Measurements from ENCODE around the gene BCL11A. TPM values are rescaled to one million over a fixed set of nuclear protein-coding genes. Genes with fewer than 3 reads are reported as not detected.

Gene BCL11A
- total and polyA plus RNA-seq, 2 experiments from 2014 or later: 57.5 to 77.6 TPM

DNA sequence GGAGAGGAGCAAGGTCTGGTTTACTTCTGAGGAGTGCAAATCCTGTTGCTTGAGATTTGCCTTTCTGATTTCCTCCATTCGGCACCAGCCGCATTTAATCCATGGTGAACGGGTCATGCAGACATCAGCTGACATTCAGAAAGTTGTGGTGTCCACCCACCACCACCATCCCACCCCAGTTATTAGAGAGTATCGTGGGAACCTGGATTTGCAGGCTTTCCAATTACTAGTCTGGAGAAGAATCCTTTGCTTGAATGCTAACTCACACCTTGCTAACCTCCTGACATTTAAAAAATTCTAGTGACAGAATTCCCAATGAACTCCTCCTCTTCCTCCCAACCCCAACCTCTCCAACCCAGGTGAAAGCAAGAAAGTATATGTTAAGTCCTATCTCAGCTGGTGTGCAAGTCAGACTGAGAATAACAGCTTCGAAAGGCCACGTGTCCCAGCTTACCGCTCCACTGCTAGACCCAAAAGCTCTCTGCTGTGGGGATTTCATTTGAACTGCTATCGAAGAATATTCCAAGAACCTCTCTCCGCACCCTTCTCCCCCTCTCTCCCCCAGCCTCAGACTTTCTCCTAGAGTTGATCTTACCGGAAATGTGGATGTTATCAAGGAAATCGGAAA is 17.7 kb downstream of the BCL11A start:
- peaks cover 5% of the 10 kb centered on the region for H3K27me3 Mint-ChIP-seq (ENCODE audit: insufficient read depth, low read depth, poor library complexity)
- H3K4me3 ChIP-seq: no peak overlapping the region; the same call in 1 of the 2 replicates
- H3K36me3 Mint-ChIP-seq (ENCODE audit: low read depth): peaks cover 12% of the 10 kb centered on the region; the same call in 2 of the 3 replicates

More for the DNA sequence above, 17.7 kb downstream of the BCL11A start:
- peaks cover 92% of the 10 kb centered on the region for H3K4me1 Mint-ChIP-seq
- Histone ChIP-seq H2AFZ (no peak overlapping the region), H3K4me1 (ENCODE audit: insufficient read depth) (peaks cover 96% of the 10 kb centered on the region), H3F3A (replicated peaks; ENCODE audit: low read depth) (no peaks in the 10 kb centered on the region; the same call in 1 of the 2 replicates), H4K20me1 (replicated peaks; ENCODE audit: insufficient read depth) (peaks cover 55% of the 10 kb centered on the region; the same call in 1 of the 2 replicates), H3K36me3 (ENCODE audit: insufficient read depth) (no peaks in the 10 kb centered on the region), H3K27me3 (ENCODE audit: insufficient read depth) (no peaks in the 10 kb centered on the region), H3K9me2 (ENCODE audit: insufficient read depth) (no peaks in the 10 kb centered on the region), H3K79me2 (replicated peaks; ENCODE audit: insufficient read depth) (peaks cover 100% of the 10 kb centered on the region), H3K4me2 (peak overlapping the region; percentile 44), H3K27ac (ENCODE audit: low read depth) (peak overlapping the region; percentile 56; the same call in 1 of the 2 replicates)
- DNase-seq (ENCODE audit: low spot score) (no peak), ATAC-seq (no peak)
- no peaks in the 10 kb centered on the region for H3K9me3 Mint-ChIP-seq
- TF ChIP-seq EZH2phosphoT487 (IDR thresholded peaks at IDR 0.05; ENCODE audit: unreplicated experiment) (no peak), ZNF331 (CRISPR knock-in tag; IDR thresholded peaks at IDR 0.05; ENCODE audit: low read depth) (no peak), JUNB (IDR thresholded peaks at IDR 0.05; ENCODE audit: unreplicated experiment) (no peak), CREB1 (CRISPR knock-in tag; IDR thresholded peaks at IDR 0.05; ENCODE audit: low read depth) (no peak), EZH2 (IDR thresholded peaks at IDR 0.05; ENCODE audit: low read depth, unreplicated experiment) (no peak), NANOG (IDR thresholded peaks at IDR 0.05; ENCODE audit: borderline replicate concordance) (no peak), ZNF114 (CRISPR knock-in tag; IDR thresholded peaks at IDR 0.05) (no peak), STAT1 (IDR thresholded peaks at IDR 0.05; ENCODE audit: unreplicated experiment) (no peak), POLR2AphosphoS5 (IDR thresholded peaks at IDR 0.05; ENCODE audit: low read depth) (no peak)
- TF ChIP-seq, protein P1, sequence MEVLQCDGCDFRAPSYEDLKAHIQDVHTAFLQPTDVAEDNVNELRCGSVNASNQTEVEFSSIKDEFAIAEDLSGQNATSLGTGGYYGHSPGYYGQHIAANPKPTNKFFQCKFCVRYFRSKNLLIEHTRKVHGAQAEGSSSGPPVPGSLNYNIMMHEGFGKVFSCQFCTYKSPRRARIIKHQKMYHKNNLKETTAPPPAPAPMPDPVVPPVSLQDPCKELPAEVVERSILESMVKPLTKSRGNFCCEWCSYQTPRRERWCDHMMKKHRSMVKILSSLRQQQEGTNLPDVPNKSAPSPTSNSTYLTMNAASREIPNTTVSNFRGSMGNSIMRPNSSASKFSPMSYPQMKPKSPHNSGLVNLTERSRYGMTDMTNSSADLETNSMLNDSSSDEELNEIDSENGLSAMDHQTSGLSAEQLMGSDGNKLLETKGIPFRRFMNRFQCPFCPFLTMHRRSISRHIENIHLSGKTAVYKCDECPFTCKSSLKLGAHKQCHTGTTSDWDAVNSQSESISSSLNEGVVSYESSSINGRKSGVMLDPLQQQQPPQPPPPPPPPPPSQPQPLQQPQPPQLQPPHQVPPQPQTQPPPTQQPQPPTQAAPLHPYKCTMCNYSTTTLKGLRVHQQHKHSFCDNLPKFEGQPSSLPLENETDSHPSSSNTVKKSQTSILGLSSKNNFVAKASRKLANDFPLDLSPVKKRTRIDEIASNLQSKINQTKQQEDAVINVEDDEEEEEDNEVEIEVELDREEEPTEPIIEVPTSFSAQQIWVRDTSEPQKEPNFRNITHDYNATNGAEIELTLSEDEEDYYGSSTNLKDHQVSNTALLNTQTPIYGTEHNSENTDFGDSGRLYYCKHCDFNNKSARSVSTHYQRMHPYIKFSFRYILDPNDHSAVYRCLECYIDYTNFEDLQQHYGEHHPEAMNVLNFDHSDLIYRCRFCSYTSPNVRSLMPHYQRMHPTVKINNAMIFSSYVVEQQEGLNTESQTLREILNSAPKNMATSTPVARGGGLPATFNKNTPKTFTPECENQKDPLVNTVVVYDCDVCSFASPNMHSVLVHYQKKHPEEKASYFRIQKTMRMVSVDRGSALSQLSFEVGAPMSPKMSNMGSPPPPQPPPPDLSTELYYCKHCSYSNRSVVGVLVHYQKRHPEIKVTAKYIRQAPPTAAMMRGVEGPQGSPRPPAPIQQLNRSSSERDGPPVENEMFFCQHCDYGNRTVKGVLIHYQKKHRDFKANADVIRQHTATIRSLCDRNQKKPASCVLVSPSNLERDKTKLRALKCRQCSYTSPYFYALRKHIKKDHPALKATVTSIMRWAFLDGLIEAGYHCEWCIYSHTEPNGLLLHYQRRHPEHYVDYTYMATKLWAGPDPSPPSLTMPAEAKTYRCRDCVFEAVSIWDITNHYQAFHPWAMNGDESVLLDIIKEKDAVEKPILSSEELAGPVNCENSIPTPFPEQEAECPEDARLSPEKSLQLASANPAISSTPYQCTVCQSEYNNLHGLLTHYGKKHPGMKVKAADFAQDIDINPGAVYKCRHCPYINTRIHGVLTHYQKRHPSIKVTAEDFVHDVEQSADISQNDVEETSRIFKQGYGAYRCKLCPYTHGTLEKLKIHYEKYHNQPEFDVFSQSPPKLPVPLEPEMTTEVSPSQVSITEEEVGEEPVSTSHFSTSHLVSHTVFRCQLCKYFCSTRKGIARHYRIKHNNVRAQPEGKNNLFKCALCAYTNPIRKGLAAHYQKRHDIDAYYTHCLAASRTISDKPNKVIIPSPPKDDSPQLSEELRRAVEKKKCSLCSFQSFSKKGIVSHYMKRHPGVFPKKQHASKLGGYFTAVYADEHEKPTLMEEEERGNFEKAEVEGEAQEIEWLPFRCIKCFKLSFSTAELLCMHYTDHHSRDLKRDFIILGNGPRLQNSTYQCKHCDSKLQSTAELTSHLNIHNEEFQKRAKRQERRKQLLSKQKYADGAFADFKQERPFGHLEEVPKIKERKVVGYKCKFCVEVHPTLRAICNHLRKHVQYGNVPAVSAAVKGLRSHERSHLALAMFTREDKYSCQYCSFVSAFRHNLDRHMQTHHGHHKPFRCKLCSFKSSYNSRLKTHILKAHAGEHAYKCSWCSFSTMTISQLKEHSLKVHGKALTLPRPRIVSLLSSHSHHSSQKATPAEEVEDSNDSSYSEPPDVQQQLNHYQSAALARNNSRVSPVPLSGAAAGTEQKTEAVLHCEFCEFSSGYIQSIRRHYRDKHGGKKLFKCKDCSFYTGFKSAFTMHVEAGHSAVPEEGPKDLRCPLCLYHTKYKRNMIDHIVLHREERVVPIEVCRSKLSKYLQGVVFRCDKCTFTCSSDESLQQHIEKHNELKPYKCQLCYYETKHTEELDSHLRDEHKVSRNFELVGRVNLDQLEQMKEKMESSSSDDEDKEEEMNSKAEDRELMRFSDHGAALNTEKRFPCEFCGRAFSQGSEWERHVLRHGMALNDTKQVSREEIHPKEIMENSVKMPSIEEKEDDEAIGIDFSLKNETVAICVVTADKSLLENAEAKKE (CRISPR knock-in tag; IDR thresholded peaks at IDR 0.05): no peak
- TF ChIP-seq, protein P2, sequence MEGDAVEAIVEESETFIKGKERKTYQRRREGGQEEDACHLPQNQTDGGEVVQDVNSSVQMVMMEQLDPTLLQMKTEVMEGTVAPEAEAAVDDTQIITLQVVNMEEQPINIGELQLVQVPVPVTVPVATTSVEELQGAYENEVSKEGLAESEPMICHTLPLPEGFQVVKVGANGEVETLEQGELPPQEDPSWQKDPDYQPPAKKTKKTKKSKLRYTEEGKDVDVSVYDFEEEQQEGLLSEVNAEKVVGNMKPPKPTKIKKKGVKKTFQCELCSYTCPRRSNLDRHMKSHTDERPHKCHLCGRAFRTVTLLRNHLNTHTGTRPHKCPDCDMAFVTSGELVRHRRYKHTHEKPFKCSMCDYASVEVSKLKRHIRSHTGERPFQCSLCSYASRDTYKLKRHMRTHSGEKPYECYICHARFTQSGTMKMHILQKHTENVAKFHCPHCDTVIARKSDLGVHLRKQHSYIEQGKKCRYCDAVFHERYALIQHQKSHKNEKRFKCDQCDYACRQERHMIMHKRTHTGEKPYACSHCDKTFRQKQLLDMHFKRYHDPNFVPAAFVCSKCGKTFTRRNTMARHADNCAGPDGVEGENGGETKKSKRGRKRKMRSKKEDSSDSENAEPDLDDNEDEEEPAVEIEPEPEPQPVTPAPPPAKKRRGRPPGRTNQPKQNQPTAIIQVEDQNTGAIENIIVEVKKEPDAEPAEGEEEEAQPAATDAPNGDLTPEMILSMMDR (conservative IDR thresholded peaks at IDR 0.05; ENCODE audit: low read depth in 2 of 2): no peak
- TF ChIP-seq, protein P3, sequence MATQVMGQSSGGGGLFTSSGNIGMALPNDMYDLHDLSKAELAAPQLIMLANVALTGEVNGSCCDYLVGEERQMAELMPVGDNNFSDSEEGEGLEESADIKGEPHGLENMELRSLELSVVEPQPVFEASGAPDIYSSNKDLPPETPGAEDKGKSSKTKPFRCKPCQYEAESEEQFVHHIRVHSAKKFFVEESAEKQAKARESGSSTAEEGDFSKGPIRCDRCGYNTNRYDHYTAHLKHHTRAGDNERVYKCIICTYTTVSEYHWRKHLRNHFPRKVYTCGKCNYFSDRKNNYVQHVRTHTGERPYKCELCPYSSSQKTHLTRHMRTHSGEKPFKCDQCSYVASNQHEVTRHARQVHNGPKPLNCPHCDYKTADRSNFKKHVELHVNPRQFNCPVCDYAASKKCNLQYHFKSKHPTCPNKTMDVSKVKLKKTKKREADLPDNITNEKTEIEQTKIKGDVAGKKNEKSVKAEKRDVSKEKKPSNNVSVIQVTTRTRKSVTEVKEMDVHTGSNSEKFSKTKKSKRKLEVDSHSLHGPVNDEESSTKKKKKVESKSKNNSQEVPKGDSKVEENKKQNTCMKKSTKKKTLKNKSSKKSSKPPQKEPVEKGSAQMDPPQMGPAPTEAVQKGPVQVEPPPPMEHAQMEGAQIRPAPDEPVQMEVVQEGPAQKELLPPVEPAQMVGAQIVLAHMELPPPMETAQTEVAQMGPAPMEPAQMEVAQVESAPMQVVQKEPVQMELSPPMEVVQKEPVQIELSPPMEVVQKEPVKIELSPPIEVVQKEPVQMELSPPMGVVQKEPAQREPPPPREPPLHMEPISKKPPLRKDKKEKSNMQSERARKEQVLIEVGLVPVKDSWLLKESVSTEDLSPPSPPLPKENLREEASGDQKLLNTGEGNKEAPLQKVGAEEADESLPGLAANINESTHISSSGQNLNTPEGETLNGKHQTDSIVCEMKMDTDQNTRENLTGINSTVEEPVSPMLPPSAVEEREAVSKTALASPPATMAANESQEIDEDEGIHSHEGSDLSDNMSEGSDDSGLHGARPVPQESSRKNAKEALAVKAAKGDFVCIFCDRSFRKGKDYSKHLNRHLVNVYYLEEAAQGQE (IDR thresholded peaks at IDR 0.05; ENCODE audit: unreplicated experiment): no peak
- TF ChIP-seq, protein P4, sequence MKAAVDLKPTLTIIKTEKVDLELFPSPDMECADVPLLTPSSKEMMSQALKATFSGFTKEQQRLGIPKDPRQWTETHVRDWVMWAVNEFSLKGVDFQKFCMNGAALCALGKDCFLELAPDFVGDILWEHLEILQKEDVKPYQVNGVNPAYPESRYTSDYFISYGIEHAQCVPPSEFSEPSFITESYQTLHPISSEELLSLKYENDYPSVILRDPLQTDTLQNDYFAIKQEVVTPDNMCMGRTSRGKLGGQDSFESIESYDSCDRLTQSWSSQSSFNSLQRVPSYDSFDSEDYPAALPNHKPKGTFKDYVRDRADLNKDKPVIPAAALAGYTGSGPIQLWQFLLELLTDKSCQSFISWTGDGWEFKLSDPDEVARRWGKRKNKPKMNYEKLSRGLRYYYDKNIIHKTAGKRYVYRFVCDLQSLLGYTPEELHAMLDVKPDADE (IDR thresholded peaks at IDR 0.05): no peak
- peak overlapping the region; percentile 48 for H3K27ac Mint-ChIP-seq
- no peak overlapping the region; the same call in 2 of the 3 replicates for H3K4me3 Mint-ChIP-seq

Data from GM23338 (cell line).